ENCODE results near the gene MAP1LC3A.
A peak's percentile ranks its signal among the peaks of the same experiment; 100 is the strongest.

DNA sequence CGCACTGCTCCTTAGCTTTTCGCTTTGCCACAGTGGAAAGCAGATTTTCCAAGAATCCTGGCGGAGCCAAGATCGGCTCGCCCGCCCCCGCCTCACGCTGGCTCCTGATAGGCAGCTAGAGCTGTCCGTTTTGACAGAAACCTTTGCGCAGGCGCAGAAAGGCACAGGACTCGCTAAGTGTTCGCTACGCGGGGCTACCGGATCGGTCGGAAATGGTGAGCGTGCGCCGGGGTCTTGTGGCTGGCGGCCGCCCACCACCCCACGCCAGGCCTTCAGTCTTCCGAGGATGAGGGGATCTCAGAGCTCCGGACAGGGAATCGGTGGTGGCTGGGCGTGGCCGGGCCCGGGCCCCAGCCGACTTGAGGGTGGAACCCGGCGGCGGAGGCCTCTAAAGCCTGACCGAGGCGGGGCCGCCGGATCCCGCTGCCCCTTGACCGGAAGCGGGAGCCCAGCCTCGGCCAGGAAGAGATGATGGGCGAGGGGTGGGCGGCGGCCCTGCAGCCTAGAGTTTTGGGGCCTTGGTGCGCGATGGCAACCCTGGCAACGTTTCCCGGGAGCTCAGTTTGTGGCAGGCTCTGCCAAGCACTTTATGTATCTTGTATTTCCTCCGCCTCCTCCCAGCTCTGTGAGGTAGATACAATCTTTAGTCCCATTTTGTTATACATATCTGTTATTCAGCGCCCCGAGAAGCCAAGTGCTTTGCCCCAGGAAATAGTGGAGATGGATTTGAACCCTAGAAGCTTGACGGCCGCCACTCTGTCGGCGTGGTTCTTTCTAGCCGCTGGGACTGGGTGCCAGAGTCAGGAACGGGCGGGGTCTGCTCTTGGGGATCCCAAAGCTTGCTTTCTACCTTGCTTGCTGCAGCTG, 42.0 kb upstream of the MAP1LC3A start, which contains the start of gene DYNLRB1:
- TF ChIP-seq, protein P1, sequence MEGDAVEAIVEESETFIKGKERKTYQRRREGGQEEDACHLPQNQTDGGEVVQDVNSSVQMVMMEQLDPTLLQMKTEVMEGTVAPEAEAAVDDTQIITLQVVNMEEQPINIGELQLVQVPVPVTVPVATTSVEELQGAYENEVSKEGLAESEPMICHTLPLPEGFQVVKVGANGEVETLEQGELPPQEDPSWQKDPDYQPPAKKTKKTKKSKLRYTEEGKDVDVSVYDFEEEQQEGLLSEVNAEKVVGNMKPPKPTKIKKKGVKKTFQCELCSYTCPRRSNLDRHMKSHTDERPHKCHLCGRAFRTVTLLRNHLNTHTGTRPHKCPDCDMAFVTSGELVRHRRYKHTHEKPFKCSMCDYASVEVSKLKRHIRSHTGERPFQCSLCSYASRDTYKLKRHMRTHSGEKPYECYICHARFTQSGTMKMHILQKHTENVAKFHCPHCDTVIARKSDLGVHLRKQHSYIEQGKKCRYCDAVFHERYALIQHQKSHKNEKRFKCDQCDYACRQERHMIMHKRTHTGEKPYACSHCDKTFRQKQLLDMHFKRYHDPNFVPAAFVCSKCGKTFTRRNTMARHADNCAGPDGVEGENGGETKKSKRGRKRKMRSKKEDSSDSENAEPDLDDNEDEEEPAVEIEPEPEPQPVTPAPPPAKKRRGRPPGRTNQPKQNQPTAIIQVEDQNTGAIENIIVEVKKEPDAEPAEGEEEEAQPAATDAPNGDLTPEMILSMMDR (IDR thresholded peaks at IDR 0.05): peak in 1 of 5 experiments; percentile 48
- TF ChIP-seq EP300 (IDR thresholded peaks at IDR 0.05) (peak in 1 of 2 donors; percentile 99), POLR2A (IDR thresholded peaks at IDR 0.05) (peak; percentile 84 to 98)
